ENCODE results near the gene SZT2. TPM values are rescaled to one million over a fixed set of nuclear protein-coding genes. Genes with fewer than 3 reads are reported as not detected.
A peak's percentile ranks its signal among the peaks of the same experiment; 100 is the strongest.
"Not testable (repeated sequence)": the region's sequence is repeated elsewhere in the genome, so short reads cannot be mapped to it uniquely, and the experiment has no call there.

SZT2 gene
- total RNA-seq, 1 donor from 2014 or later, result 43.2 TPM

GRCh38 chr1:43398227-43398626 is 8.5 kb downstream of the SZT2 start:
- peaks cover 8% of the 10 kb centered on the region for H3K4me1 Mint-ChIP-seq (ENCODE audit: unreplicated experiment)
- TF ChIP-seq CTCF (IDR thresholded peaks at IDR 0.05; ENCODE audit: unreplicated experiment), result no peak
- no peaks in the 10 kb centered on the region for H3K9me3 Mint-ChIP-seq (ENCODE audit: unreplicated experiment)
- no peak for DNase-seq (ENCODE audit: low spot score)
- H3K4me3 Mint-ChIP-seq (ENCODE audit: unreplicated experiment), result no peak overlapping the region
- H3K36me3 Mint-ChIP-seq (ENCODE audit: low read depth, unreplicated experiment), result peaks cover 4% of the 10 kb centered on the region
- H3K27me3 Mint-ChIP-seq (ENCODE audit: unreplicated experiment), result no peaks in the 10 kb centered on the region
- H3K27ac Mint-ChIP-seq (ENCODE audit: unreplicated experiment), result no peak overlapping the region

- H3K9me3 Mint-ChIP-seq (ENCODE audit: unreplicated experiment); H3K27ac Mint-ChIP-seq (ENCODE audit: unreplicated experiment); H3K4me1 Mint-ChIP-seq (ENCODE audit: unreplicated experiment); DNase-seq (ENCODE audit: low spot score); H3K4me3 Mint-ChIP-seq (ENCODE audit: unreplicated experiment); H3K27me3 Mint-ChIP-seq (ENCODE audit: unreplicated experiment): not testable (repeated sequence)
- H3K36me3 Mint-ChIP-seq (ENCODE audit: low read depth, unreplicated experiment), result peaks cover 12% of the 10 kb centered on the region
These were observed 10.7 kb downstream of the SZT2 start for GRCh38 chr1:43400441-43400840.

GRCh38 chr1:43402089-43402865 is 12.6 kb downstream of the SZT2 start:
- Mint-ChIP-seq H3K27ac (ENCODE audit: unreplicated experiment) (no peak overlapping the region), H3K9me3 (ENCODE audit: unreplicated experiment) (no peaks in the 10 kb centered on the region), H3K4me3 (ENCODE audit: unreplicated experiment) (no peak overlapping the region), H3K4me1 (ENCODE audit: unreplicated experiment) (peaks cover 8% of the 10 kb centered on the region), H3K27me3 (ENCODE audit: unreplicated experiment) (no peaks in the 10 kb centered on the region), H3K36me3 (ENCODE audit: low read depth, unreplicated experiment) (peaks cover 23% of the 10 kb centered on the region)
- TF ChIP-seq CTCF (IDR thresholded peaks at IDR 0.05; ENCODE audit: unreplicated experiment), result no peak
- no peak for DNase-seq (ENCODE audit: low spot score)

- Mint-ChIP-seq H3K27me3 (ENCODE audit: unreplicated experiment) (no peaks in the 10 kb centered on the region), H3K4me3 (ENCODE audit: unreplicated experiment) (peak overlapping the region; percentile 11), H3K9me3 (ENCODE audit: unreplicated experiment) (no peaks in the 10 kb centered on the region), H3K4me1 (ENCODE audit: unreplicated experiment) (peaks cover 8% of the 10 kb centered on the region), H3K36me3 (ENCODE audit: low read depth, unreplicated experiment) (peaks cover 19% of the 10 kb centered on the region), H3K27ac (ENCODE audit: unreplicated experiment) (no peak overlapping the region)
- DNase-seq (ENCODE audit: low spot score), result no peak
- TF ChIP-seq CTCF (IDR thresholded peaks at IDR 0.05; ENCODE audit: unreplicated experiment), result no peak
These were observed 14.7 kb downstream of the SZT2 start for GRCh38 chr1:43404353-43404752.

- Mint-ChIP-seq H3K27me3 (ENCODE audit: unreplicated experiment) (peaks cover 1% of the 10 kb centered on the region), H3K27ac (ENCODE audit: unreplicated experiment) (no peak overlapping the region), H3K36me3 (ENCODE audit: low read depth, unreplicated experiment) (peaks cover 19% of the 10 kb centered on the region), H3K9me3 (ENCODE audit: unreplicated experiment) (no peaks in the 10 kb centered on the region), H3K4me1 (ENCODE audit: unreplicated experiment) (peaks cover 8% of the 10 kb centered on the region), H3K4me3 (ENCODE audit: unreplicated experiment) (no peak overlapping the region)
- no peak for DNase-seq (ENCODE audit: low spot score)
- no peak for TF ChIP-seq CTCF (IDR thresholded peaks at IDR 0.05; ENCODE audit: unreplicated experiment)
These were observed 15.6 kb downstream of the SZT2 start for GRCh38 chr1:43405219-43405875.

Data from endothelial cell (in vitro differentiated cells).